Activated CD4-positive, alpha-beta T cell treated with anti-CD3 and anti-CD28 coated beads, Interleukin-2, amount 10 ng/mL, durations not matched to agents 7 days and 5 days (primary cell): ENCODE measurements around the gene CNGA3. TPM values are rescaled to one million over a fixed set of nuclear protein-coding genes. Genes with fewer than 3 reads are reported as not detected.
"Not testable (repeated sequence)": the region's sequence is repeated elsewhere in the genome, so short reads cannot be mapped to it uniquely, and the experiment has no call there.

Experiments used
- CTCF ChIA-PET: fragments of 350-600 bp; sonication (Branson Sonifier 250); formaldehyde crosslinking; loops from one replicate; lab custom pipeline; 2021; ENCODE audit warnings: antibody characterized with exemption; lab: Charles Lee
- POLR2A ChIA-PET: fragments of 350-600 bp; sonication (Branson Sonifier 250); formaldehyde crosslinking; loops from one replicate; lab custom pipeline; 2021; ENCODE audit warnings: antibody characterized with exemption; lab: Charles Lee
- DNase-seq: peaks from one replicate; pipeline ENCODE4 v3.0.0-alpha.2; 2020
- H3K27ac Mint-ChIP-seq: one replicate; pipeline ENCODE4 v1.8.0; 2021; ENCODE audit warnings: mild to moderate bottlenecking, moderate library complexity, mixed read lengths
- H3K27me3 Mint-ChIP-seq: one replicate; pipeline ENCODE4 v1.8.0; 2021; ENCODE audit warnings: mixed read lengths
- H3K36me3 Mint-ChIP-seq: one replicate; pipeline ENCODE4 v1.8.0; 2021; ENCODE audit warnings: low read depth, mixed read lengths
- H3K4me1 Mint-ChIP-seq: one replicate; pipeline ENCODE4 v1.8.0; 2021; ENCODE audit warnings: mixed read lengths
- H3K4me3 Mint-ChIP-seq: one replicate; pipeline ENCODE4 v1.8.0; 2021; ENCODE audit warnings: mild to moderate bottlenecking, moderate library complexity, mixed read lengths
- H3K9me3 Mint-ChIP-seq: one replicate; pipeline ENCODE4 v1.8.0; 2021; ENCODE audit warnings: mixed read lengths
- total RNA-seq, 2 experiments: library from RNA; stranded (reverse); gene quantifications; one replicate each; pipeline ENCODE4 v1.2.3, GENCODE V29; 2021

CNGA3 gene
- not detected for total RNA-seq

GRCh38 chr2:98346311-98347236 is at the start of gene CNGA3:
Gene CNGA3 (plus strand): TSS chr2:98346456. CDS start chr2:98369976, 23,520 bp downstream.
- Mint-ChIP-seq H3K9me3 (peaks cover 2% of the 10 kb centered on the region), H3K4me3 (no peak within 1 kb of the TSS), H3K4me1 (peaks cover 2% of the 10 kb centered on the region), H3K27me3 (peaks cover 74% of the 10 kb centered on the region), H3K36me3 (peaks cover 2% of the 10 kb centered on the region), H3K27ac (no peak within 1 kb of the TSS)
- peak; percentile 22 for DNase-seq
- CTCF ChIA-PET = no interaction called here
- POLR2A ChIA-PET = no interaction called here

- H3K4me3 Mint-ChIP-seq = no peak overlapping the region
- H3K27me3 Mint-ChIP-seq = peaks cover 12% of the 10 kb centered on the region
- H3K27ac Mint-ChIP-seq = no peak overlapping the region
- no peak for DNase-seq
- CTCF ChIA-PET = interaction anchor here (0.9 kb wide), 1 partner anchor 94 kb away, joined by 3 read pairs; no protein-coding TSS in a partner anchor
- H3K4me1 Mint-ChIP-seq = no peaks in the 10 kb centered on the region
- no peaks in the 10 kb centered on the region for H3K9me3 Mint-ChIP-seq
- POLR2A ChIA-PET = no interaction called here
- H3K36me3 Mint-ChIP-seq = no peaks in the 10 kb centered on the region
Observed at GRCh38 chr2:98297817-98298682, 48.2 kb upstream of the CNGA3 start.

- Mint-ChIP-seq H3K27ac (no peak overlapping the region), H3K4me3 (no peak overlapping the region), H3K9me3 (no peaks in the 10 kb centered on the region), H3K4me1 (no peaks in the 10 kb centered on the region), H3K36me3 (no peaks in the 10 kb centered on the region), H3K27me3 (peaks cover 11% of the 10 kb centered on the region)
- ChIA-PET CTCF (interaction anchor here (0.6 to 0.9 kb wide), 2 partner anchors 21 to 93 kb away, joined by 3 read pairs; no protein-coding TSS in a partner anchor), POLR2A (no interaction called here)
- DNase-seq = no peak
Observed at GRCh38 chr2:98298683-98299164, 47.5 kb upstream of the CNGA3 start.

GRCh38 chr2:98299211-98299905 is 46.9 kb upstream of the CNGA3 start:
- Mint-ChIP-seq H3K27ac (no peak overlapping the region), H3K4me3 (no peak overlapping the region), H3K27me3 (peaks cover 9% of the 10 kb centered on the region), H3K4me1 (no peaks in the 10 kb centered on the region), H3K36me3 (no peaks in the 10 kb centered on the region), H3K9me3 (no peaks in the 10 kb centered on the region)
- DNase-seq = no peak
- ChIA-PET POLR2A (no interaction called here), CTCF (interaction anchor here (0.6 kb wide), 1 partner anchor 22 kb away, joined by 3 read pairs; no protein-coding TSS in a partner anchor)

GRCh38 chr2:98300141-98300874 is 45.9 kb upstream of the CNGA3 start:
- Mint-ChIP-seq H3K4me3 (no peak overlapping the region), H3K27ac (no peak overlapping the region), H3K27me3 (peaks cover 8% of the 10 kb centered on the region), H3K4me1 (no peaks in the 10 kb centered on the region), H3K36me3 (no peaks in the 10 kb centered on the region), H3K9me3 (no peaks in the 10 kb centered on the region)
- ChIA-PET CTCF (no interaction called here), POLR2A (no interaction called here)
- no peak for DNase-seq

- DNase-seq = no peak
- Mint-ChIP-seq H3K4me3 (no peak overlapping the region), H3K9me3 (no peaks in the 10 kb centered on the region), H3K27me3 (peaks cover 7% of the 10 kb centered on the region), H3K36me3 (no peaks in the 10 kb centered on the region), H3K27ac (no peak overlapping the region), H3K4me1 (no peaks in the 10 kb centered on the region)
- CTCF ChIA-PET = no interaction called here
- POLR2A ChIA-PET = no interaction called here
Observed at GRCh38 chr2:98301469-98301868, 44.8 kb upstream of the CNGA3 start.

- H3K36me3 Mint-ChIP-seq, H3K4me1 Mint-ChIP-seq, H3K4me3 Mint-ChIP-seq, POLR2A ChIA-PET, H3K9me3 Mint-ChIP-seq, DNase-seq, H3K27ac Mint-ChIP-seq: not testable (repeated sequence)
- H3K27me3 Mint-ChIP-seq = peaks cover 21% of the 10 kb centered on the region
- CTCF ChIA-PET = interaction anchor here (0.5 kb wide), 1 partner anchor 743 kb away, joined by 3 read pairs; no protein-coding TSS in a partner anchor
Observed at GRCh38 chr2:98307131-98307696, 39.0 kb upstream of the CNGA3 start.

GRCh38 chr2:98308068-98308467 is 38.2 kb upstream of the CNGA3 start:
- ChIA-PET POLR2A (no interaction called here), CTCF (no interaction called here)
- Mint-ChIP-seq H3K27ac (no peak overlapping the region), H3K9me3 (no peaks in the 10 kb centered on the region), H3K27me3 (peaks cover 26% of the 10 kb centered on the region), H3K36me3 (no peaks in the 10 kb centered on the region), H3K4me3 (no peak overlapping the region), H3K4me1 (no peaks in the 10 kb centered on the region)
- DNase-seq = no peak

GRCh38 chr2:98308532-98308931 is 37.7 kb upstream of the CNGA3 start:
- ChIA-PET POLR2A (no interaction called here), CTCF (no interaction called here)
- H3K27me3 Mint-ChIP-seq = peaks cover 31% of the 10 kb centered on the region
- no peak overlapping the region for H3K27ac Mint-ChIP-seq
- H3K4me1 Mint-ChIP-seq = no peaks in the 10 kb centered on the region
- H3K9me3 Mint-ChIP-seq = no peaks in the 10 kb centered on the region
- H3K4me3 Mint-ChIP-seq = no peak overlapping the region
- no peak for DNase-seq
- no peaks in the 10 kb centered on the region for H3K36me3 Mint-ChIP-seq

GRCh38 chr2:98309580-98309979 is 36.7 kb upstream of the CNGA3 start:
- CTCF ChIA-PET = no interaction called here
- no peak overlapping the region for H3K4me3 Mint-ChIP-seq

GRCh38 chr2:98310010-98310409 is 36.2 kb upstream of the CNGA3 start:
- H3K27me3 Mint-ChIP-seq = peaks cover 32% of the 10 kb centered on the region
- H3K9me3 Mint-ChIP-seq = no peaks in the 10 kb centered on the region
- H3K4me1 Mint-ChIP-seq = no peaks in the 10 kb centered on the region
- POLR2A ChIA-PET = no interaction called here
- no peak overlapping the region for H3K4me3 Mint-ChIP-seq
- H3K36me3 Mint-ChIP-seq = no peaks in the 10 kb centered on the region
- no peak overlapping the region for H3K27ac Mint-ChIP-seq
- CTCF ChIA-PET = interaction anchor here (0.6 kb wide), 1 partner anchor 165 kb away, joined by 4 read pairs; no protein-coding TSS in a partner anchor
- DNase-seq = no peak

More at GRCh38 chr2:98309580-98309979, 36.7 kb upstream of the CNGA3 start:
- H3K36me3 Mint-ChIP-seq = no peaks in the 10 kb centered on the region
- no peaks in the 10 kb centered on the region for H3K4me1 Mint-ChIP-seq
- no peak for DNase-seq
- H3K9me3 Mint-ChIP-seq = no peaks in the 10 kb centered on the region
- peaks cover 32% of the 10 kb centered on the region for H3K27me3 Mint-ChIP-seq
- POLR2A ChIA-PET = no interaction called here
- H3K27ac Mint-ChIP-seq = no peak overlapping the region
